ENCODE results near the gene ITGB3BP.
"Not testable (repeated sequence)": the region's sequence is repeated elsewhere in the genome, so short reads cannot be mapped to it uniquely, and the experiment has no call there.

Gene ITGB3BP

DNA sequence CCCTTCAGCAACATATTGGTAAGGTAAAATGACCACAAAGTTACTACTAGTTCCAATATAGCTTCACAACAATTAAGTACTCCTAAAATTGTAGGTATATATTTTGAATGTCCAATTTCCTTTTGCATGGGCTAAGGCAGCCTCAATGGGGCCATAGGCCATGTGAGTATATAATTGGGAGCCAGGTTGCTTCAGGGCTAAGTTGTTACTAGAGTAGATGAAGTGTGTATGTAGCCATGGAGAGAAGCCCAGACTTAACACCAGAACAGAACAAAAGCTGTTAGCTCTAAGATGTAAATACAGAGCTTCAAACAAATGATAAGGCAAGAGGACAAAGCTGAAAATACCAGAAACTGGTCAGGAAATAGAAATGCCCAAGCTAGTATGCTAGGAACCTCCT is 16.2 kb downstream of the ITGB3BP start:
- DNase-seq (ENCODE audit: low spot score): no peak

DNA sequence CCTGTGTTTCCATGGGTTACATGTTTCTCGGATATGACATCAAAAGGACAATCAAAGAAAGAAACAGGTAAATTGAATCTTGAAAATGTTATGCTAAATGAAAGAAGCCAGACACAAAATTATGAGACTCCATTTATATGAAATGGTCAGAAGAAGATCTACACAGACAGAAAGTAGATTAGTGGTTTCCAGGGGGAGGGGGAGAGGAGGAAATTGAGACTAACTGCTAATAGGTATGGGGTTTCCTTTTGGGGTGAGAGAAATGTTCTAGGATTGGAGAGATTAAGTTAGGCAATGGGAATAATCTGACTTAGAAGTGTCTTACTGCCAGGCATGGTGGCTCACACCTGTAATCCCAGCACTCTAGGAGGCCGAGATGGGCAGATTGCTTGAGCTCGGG is 21.8 kb downstream of the ITGB3BP start:
- DNase-seq (ENCODE audit: low spot score): no peak

DNA sequence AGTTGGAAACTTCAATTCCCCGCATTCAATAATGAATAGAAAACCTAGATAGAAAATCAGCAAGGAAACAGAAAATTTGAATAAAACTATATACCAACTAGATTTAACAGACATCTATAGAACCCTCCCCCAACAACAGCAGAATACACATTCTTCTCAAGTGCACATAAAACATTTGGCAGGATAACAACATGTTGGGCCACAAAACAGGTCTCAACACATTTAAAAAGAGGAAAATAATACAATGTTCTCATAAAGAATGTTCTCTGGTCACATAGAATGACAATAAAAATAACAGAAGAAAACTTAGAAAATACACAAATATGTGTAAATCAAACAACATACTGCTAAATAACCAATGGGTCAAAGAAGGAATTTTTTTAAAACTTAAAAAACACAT is 24.9 kb downstream of the ITGB3BP start:
- no peak for DNase-seq (ENCODE audit: low spot score)

DNA sequence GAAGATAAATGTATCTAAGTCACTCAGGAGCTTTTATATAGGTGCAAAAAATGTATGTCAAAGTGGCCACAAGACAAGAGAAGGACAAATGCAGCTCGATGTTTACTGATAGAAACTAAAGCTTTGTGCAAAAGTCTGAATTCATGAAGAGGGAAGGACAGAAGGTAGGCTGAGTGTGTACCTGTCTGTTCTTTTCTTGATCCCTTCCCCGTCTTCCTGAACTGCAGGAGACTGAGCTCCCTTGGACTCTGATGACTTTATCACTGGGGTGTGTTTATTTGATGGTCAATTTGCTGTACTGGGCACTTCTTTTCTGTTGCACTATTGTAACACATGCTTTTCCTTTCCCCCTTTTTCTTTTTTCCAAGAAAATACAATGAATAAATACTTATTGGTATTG is 25.4 kb downstream of the ITGB3BP start:
- no peak for DNase-seq (ENCODE audit: low spot score)

DNA sequence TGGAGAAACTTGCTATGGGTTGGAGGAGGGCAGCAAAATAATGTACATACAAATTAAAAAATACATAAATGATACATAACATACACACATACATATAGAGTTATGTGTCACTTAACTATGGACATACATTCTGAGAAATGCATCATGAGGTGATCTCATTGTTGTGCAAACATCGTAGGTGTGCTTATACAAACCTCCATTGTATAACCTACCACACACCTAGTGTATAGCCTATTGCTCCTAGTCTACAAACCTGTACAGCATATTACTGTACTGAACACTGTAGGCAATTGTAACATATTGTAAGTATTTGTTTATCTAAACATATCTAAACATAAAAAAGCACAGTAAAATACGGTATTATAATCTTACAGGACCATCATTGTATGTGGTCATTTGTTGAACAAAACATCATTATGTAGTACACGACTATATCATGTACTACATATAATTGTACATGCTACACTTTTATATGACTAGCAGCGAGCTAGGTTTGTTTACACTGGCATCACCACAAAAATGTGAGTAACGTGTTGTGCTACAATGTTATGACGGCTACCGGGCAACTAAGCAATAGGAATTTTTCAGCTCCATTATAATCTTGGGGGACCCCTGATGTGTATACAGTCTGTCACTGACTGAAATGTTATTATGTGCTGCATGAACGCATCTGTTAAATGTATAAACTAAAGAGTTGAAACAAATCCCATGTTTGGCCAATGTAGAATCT is 35.5 kb downstream of the ITGB3BP start:
- DNase-seq (ENCODE audit: low spot score): no peak

DNA sequence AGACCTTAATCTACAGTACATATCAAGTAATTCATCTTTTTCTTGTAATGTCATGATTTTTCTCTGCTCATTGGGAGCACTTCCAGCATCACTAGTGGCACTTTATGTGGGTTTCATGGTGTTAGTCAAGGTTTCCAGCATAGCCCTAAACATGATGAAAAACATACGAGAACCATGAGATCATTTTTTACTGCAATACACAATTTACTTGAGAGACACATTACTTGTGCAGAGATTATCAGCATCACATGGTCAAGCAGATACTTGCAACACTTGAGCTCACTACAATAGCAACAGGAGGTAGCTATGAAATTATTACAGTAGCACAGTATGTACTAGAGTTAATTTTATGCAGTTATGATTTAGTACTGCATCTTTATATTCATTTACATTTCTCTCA is 36.4 kb downstream of the ITGB3BP start:
- no peak for DNase-seq (ENCODE audit: low spot score)

DNA sequence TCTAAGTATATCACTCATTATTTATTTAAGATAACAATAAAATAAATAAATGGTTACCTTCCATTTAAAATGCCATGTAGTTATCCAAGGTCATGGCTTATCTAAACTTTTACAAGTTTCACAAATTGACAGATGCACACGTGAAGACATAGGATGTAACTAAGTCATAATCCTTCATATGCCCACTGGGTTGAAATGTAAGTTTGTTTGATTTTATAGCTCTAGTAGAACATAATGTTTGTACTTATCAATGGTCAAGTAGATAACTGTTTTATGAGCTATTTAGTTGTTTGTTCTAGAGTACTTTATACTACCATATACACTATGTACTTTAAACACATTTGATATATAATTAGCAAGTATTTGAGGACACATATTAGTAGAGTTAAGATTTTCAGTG is 43.0 kb downstream of the ITGB3BP start:
- no peak for DNase-seq (ENCODE audit: low spot score)

DNA sequence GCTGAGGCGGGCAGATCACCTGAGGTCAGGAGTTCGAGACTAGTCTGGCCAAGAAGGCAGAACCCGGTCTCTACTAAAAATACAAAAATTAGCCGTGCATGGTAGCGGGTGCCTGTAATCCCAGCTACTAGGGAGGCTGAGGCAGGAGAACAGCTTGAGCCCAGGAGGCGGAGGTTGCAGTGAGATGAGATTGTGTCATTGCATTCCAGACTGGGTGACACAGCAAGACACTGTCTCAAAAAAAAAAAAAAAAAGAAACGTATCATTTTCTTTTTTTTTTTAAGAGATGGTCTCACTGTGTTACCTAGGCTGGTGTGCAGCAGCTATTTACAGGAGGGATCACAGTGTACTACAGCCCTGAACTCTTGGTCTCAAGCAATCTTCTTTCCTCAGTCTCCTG is 47.3 kb downstream of the ITGB3BP start:
- no peak for DNase-seq (ENCODE audit: low spot score)

DNA sequence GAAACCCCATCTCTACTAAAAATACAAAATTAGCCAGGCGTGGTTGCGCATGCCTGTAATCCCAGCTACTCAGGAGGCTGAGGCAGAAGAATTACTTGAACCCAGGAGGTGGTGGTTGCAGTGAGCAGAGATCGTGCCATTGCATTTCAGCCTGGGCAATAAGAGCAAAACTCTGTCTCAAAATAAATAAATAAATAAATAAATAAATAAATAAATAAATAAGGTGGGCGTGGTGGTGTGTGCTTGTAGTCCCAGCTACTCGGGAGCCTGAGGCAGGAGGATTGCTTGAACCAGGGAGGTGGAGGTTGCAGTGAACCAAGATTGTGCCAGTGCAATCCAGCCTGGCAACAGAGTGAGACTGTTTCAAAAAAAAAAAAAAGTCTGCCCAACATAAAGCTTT is 54.3 kb downstream of the ITGB3BP start:
- DNase-seq (ENCODE audit: low spot score): not testable (repeated sequence)

DNA sequence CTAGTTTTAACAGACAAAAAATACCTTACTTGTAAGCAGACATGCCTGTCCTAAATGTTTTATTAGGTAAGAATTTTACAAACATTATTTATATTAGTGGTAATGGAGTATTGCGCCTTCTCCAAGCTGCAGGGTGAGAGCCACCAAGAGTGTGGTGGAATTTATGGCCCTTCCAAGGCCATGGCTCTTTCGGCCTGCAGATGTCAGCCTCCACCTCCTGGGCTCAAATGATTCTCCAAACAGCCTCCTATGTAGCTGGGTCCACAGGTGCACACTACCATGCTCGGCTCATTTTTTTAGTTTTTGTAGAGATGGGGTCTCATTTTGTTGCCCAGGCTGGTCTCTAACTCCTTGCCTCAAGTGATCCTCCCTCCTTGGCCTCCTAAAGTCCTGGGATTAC is 56.3 kb downstream of the ITGB3BP start:
- DNase-seq (ENCODE audit: low spot score): no peak

DNA sequence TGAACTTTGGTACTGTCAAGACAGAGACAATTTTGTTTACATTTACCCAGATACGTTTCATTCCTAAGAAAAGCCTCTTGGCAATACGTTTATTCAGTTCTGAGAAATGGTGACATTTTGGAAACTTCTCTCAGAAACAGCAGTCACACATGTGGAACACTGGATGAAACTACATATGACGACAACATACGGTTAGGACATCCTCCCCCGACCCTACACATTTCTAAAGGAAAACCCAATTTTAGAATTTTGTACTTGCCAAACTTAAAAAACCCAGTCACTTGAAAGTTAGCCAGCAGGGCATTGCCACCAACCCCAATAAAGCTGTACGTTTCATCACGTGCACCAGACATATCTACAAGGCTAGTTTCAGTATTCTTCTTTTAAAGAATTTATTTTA is 56.8 kb downstream of the ITGB3BP start:
- no peak for DNase-seq (ENCODE audit: low spot score)

DNA sequence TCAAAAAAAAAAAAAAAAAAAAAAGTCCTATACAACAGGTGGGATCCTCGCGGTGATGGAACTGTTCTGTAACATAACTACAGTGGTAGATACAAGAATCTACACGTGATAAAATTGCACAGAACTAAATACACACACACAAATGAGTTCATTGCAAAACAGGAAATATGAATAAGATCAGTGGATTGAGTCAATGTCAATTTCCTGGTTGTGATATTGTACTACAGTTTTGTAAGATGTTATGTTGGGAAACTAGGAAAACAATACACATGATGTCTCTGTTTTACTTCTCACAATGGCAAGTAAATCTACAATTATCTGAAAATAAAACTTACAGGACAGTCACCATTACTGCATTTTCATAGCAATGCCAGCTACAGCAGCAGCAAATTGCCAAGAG is 59.8 kb downstream of the ITGB3BP start:
- DNase-seq (ENCODE audit: low spot score): no peak

DNA sequence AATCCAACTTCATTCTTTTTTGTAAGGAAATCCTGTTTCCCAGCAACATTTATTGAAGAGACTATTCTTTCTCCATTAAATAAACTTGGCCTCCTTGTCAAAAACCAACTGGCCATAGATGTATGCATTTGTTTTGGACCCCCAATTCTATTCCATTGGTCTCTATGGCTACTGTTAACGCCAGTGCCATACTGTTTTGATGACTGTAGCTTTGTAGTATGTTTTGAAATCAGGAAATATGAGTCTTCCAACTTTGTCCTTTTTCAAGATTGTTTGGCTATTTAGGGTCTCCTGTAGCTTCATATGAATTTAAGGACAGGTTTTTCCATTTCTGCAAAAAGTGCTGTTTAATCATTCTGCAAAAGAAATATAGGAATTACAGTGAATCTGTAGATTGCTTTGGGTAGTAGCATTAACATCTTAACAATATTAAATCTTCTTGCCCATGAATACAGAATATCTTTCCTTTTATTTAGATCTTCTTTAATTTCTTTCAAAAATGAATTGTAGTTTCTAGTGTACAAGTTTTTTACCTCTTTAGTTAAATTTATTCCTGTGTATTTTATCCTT is 61.3 kb downstream of the ITGB3BP start:
- DNase-seq (ENCODE audit: low spot score): no peak

DNA sequence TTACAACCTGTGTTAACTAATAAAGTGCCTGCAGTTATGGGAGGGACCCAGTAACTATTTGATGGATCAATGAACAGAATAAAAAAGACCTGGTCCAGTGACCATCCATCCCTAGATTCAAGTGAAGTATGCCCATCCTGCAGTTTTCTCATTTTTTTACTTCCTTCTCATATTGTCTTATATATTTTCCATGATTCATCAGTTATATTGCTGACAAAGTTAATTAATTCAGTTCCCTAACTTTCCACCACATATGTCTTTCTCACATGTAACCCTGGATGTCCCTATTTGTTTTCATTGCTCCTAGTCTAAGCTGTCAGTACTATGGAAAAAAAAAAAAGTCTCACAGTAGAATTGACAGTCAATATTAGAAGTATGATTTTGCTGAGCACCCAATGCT is 64.3 kb downstream of the ITGB3BP start:
- no peak for DNase-seq (ENCODE audit: low spot score)

DNA sequence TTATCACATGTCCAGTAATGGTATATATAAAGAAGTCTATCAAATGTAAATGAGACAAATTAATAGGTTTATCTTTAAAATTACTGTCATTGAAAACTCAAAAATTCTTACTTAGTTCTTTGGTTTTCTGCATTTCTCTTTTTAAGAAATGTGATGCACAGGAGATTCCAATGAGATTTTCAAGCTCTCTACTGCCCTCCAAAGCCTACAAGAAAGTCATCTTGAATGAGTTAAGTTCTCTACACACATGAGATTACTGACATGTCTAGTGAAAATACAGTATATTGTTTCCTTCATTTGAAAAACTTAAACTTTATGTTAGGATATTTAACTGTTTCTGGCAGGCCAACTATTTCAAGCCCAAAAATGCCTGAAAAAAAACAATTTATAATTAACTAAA is 68.8 kb downstream of the ITGB3BP start:
- no peak for DNase-seq (ENCODE audit: low spot score)

DNA sequence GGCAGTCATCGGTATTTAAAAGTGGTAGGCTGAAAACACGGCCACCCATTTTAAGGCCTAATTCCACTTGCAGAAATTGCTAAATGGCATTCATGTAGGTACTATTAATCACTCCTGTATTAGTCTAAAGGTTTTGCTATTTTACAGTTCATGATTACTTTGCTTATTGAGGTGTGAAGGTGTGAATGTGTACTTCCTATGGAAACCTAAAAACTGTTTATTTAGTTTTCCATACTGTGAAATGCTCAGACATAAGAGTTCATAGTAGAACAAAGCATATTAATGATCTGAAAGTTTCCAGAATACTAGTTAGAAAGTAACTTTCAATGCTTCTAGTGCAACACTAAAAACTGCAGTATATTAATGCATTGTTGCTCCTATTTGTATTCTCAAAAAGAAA is 69.8 kb downstream of the ITGB3BP start:
- DNase-seq (ENCODE audit: low spot score): no peak

DNA sequence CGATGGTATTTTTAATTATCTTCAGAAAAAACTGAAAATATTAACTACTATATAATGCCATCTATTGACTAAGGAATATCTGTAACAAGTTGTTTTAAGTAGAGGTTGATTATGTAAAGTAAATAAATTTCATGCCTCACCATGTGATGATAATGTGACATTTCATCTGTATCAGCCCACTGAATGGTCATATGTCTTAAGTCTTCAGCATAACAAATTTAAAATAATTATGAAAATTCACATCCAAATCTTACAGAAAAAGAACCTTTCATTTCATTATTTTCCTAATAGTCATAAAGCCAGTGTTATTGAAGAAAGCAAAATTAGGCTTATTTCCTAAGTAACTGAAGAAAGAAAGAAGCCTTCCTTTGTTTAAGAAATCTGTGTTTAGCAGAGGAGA is 72.6 kb downstream of the ITGB3BP start:
- no peak for DNase-seq (ENCODE audit: low spot score)

DNA sequence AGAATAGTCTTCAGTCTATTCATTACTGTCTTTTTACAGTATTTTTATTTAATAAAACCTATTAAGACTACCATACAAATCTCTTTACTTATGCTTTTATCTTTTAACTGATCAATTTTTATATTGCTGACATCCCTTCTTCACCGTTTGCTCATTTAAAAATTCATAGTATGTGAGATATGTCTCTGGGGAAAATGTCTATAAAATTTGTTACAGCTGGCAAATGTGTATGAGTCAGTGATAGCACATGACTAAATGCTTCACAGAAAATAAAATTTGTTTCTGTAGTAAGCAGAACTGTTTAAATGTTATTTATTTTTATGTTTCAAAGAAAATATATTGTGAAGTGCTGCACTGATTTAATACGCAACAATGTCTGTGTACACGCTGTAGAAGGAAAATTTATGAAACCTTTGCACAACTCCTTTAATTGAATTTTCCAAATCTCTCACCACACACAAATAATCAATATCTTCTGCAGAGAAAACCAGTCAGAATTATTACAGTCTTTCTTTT is 74.2 kb downstream of the ITGB3BP start:
- no peak for DNase-seq (ENCODE audit: low spot score)

DNA sequence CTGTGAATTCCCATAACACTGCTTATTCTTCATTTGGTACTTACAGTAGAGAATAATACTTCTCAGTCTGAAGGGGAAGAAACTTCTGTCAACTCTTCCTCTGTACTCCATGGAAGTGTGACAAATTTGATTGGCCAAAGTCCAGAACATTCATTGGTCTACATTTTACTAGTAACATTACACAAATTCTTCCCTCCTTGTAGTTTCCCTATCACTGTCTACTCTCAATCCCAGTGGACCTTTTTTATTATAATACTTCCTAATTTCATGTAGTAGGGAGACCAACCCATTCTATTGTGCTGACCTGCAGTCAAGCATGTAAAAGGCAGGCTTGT is 80.9 kb downstream of the ITGB3BP start:
- no peak for DNase-seq (ENCODE audit: low spot score)

DNA sequence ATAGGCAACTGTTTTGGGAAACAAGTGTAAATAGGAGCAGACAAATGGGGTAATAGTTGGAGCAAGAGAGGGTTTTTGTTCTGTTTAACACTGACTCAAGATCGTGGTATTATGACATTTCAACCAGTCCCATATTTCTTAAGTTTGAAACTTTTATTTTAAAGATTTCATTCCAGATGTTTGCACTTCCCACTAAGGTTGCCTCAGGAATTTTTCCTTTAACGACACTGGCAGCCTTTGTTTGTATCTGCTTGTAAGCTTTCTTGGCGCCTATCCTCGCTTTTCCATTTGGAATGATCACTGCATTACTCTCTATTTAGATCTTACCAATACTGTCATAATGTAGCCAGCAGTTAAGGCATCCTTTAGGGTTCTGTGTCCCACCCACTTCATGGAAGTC is 87.9 kb downstream of the ITGB3BP start:
- no peak for DNase-seq (ENCODE audit: low spot score)

DNA sequence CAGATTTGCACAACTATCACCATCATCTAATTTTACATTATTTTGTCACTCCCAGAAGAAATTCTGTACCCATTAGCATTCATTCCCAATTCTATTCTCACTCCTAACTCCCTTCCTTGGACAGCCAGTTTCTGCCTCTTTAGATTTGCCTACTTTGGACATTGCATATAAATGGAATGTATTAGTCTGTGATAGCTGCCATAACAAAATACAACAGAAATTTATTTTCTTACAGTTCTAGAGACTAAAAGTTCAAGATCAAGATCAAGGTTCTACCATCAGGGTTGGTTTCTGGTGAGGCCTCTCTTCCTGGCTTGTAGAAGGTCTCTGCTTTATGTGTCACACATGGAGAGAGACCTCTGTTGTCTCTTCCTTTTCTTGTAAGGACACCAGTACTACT is 93.7 kb downstream of the ITGB3BP start:
- DNase-seq (ENCODE audit: low spot score): no peak

DNA sequence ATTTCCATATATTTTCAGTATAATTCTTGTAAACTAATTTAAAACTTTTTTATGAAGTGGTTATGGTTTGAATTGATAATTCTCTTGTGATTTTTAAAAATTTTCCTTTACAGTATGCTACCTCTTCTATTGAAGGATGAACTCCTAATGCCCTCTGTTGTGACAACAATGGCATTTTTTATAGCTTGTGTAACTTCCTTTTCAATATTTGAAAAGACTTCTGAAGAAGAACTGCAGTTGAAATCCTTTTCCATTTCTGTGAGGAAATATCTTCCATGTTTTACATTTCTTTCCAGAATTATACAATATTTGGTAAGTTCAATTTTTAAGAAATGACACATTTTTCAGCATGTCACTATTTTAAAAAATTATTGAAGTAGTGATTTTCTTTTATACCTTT is 94.2 kb downstream of the ITGB3BP start:
- no peak for DNase-seq (ENCODE audit: low spot score)

DNA sequence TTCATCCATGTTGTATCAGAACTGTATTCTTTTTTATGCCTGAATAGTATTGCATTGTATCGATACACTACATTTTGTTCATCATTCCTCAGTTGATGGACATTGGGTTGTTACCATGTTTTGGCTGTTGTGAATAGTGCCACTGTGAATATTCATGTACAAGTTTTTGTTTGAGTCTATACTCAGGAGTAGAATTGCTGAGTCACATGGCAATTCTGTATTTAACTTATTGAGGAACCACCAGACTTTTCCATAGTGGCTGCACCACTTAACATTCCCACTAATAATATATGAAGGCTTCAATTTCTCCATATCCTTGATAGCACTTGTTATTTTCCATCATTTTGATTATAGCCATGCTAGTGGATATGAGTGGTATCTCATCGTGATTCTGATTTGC is 99.4 kb downstream of the ITGB3BP start:
- no peak for DNase-seq (ENCODE audit: low spot score)

DNA sequence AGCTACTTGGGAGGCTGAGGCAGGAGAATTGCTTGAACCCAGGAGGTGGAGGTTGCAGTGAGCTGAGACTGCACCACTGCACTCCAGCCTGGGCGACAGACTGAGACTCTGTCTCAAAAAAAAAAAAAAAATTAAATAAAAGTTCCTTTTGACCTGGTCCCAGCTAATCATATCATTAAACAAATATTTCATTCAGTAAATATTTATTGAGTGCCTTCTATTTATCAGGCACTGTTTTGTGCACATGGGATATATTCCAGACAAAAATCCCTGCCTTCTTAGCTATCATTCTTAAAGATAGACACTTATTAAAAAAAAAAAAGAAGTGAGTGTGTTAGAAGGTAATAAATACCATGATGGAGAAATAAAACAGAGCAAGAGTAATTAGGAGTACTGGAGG is 102.3 kb downstream of the ITGB3BP start:
- DNase-seq (ENCODE audit: low spot score): not testable (repeated sequence)

Data from ecto neural progenitor cell (in vitro differentiated cells).